SK-N-SH (cell line): ENCODE measurements around the gene TMUB1. TPM values are rescaled to one million over a fixed set of nuclear protein-coding genes. Genes with fewer than 3 reads are reported as not detected.

Experiments
- CTCF ChIA-PET: fragments of 300-600, 350-600 bp; formaldehyde crosslinking; extraction: SDS; loops from one replicate; lab custom pipeline; 2021; lab: Yijun Ruan, JAX
- POLR2A ChIA-PET: fragments of 350-600 bp; sonication (Branson Sonifier 250); formaldehyde crosslinking; extraction: SDS; loops from one replicate; lab custom pipeline; 2020; ENCODE audit warnings: antibody characterized with exemption, inconsistent platforms; lab: Yijun Ruan, JAX
- DNase-seq: peaks from one replicate; pipeline ENCODE4 v3.0.0; 2012
- H2AFZ ChIP-seq: fragments of 200-600 bp; sonication (generic); 2 replicates; pipeline ENCODE4 v1.8.1; 2016; ENCODE audit warnings: antibody characterized with exemption, mild to moderate bottlenecking, low read depth
- H3F3A ChIP-seq: fragments of 200-600 bp; sonication (generic); replicated peaks from 2 replicates; pipeline ENCODE3; 2016; ENCODE audit warnings: antibody characterized with exemption, mild to moderate bottlenecking; ENCODE audit not compliant: insufficient read depth
- H3K27ac ChIP-seq, 2 experiments: fragments of 200-500 bp in 1 of 2; fragments of 200-600 bp in 1 of 2; sonication (Bioruptor generic) in 1 of 2; sonication (generic), shearing (Covaris generic) in 1 of 2; 2 replicates each; pipeline versions ENCODE4 v1.5.1 to v1.6.1; 2014 to 2016; ENCODE audit warnings: low read depth in 2 of 2, inconsistent platforms in 1 of 2, low read length in 1 of 2, mild to moderate bottlenecking in 1 of 2, mixed read lengths in 1 of 2
- H3K27me3 ChIP-seq: fragments of 200-600 bp; sonication (generic), shearing (Covaris generic); 2 replicates; pipeline ENCODE4 v1.6.1; 2016; ENCODE audit warnings: mixed run types; ENCODE audit not compliant: insufficient read depth
- H3K36me3 ChIP-seq, 2 experiments: fragments of 200-500 bp in 1 of 2; fragments of 200-600 bp in 1 of 2; sonication (Bioruptor generic) in 1 of 2; sonication (generic) in 1 of 2; replicated peaks in 1 of 2; 2 replicates each; pipeline versions ENCODE3 to v1.5.1; 2014 to 2016; ENCODE audit warnings: low read length in 1 of 2, mild to moderate bottlenecking in 1 of 2; ENCODE audit not compliant: insufficient read depth in 2 of 2, control insufficient read depth in 1 of 2
- H3K4me1 ChIP-seq, 2 experiments: fragments of 200-500 bp in 1 of 2; fragments of 200-600 bp in 1 of 2; sonication (Bioruptor generic) in 1 of 2; sonication (generic), shearing (Covaris generic) in 1 of 2; 2 replicates each; pipeline versions ENCODE4 v1.5.1 to v1.6.1; 2014 to 2016; ENCODE audit warnings: low read depth in 1 of 2, low read length in 1 of 2, mixed run types in 1 of 2; ENCODE audit not compliant: insufficient read depth in 2 of 2, control insufficient read depth in 1 of 2
- H3K4me2 ChIP-seq: fragments of 200-600 bp; sonication (generic), shearing (Covaris generic); 2 replicates; pipeline ENCODE4 v1.6.1; 2017; ENCODE audit warnings: mixed run types
- H3K4me3 ChIP-seq, 2 experiments: fragments of 200-500 bp in 1 of 2; fragments of 200-600 bp in 1 of 2; sonication (Bioruptor generic) in 1 of 2; sonication (generic), shearing (Covaris generic) in 1 of 2; 2 replicates each; pipeline versions ENCODE4 v1.5.1 to v1.8.1; 2014 to 2016; ENCODE audit warnings: low read depth in 2 of 2, inconsistent platforms in 1 of 2, low read length in 1 of 2, mild to moderate bottlenecking in 1 of 2, mixed read lengths in 1 of 2, moderate library complexity in 1 of 2
- H3K79me2 ChIP-seq: fragments of 200-600 bp; sonication (generic); 2 replicates; pipeline ENCODE4 v1.8.1; 2017; ENCODE audit warnings: mild to moderate bottlenecking; ENCODE audit not compliant: insufficient read depth
- H3K9ac ChIP-seq: fragments of 200-600 bp; sonication (generic); 2 replicates; pipeline ENCODE4 v1.6.1; 2017; ENCODE audit warnings: mixed run types
- H3K9me2 ChIP-seq: fragments of 200-600 bp; sonication (generic); 2 replicates; pipeline ENCODE4 v1.6.1; 2017; ENCODE audit warnings: mixed run types
- H3K9me3 ChIP-seq: fragments of 200-600 bp; sonication (generic); 2 replicates; pipeline ENCODE4 v1.6.1; 2017; ENCODE audit warnings: mixed run types, mild to moderate bottlenecking, moderate library complexity
- H4K20me1 ChIP-seq: fragments of 200-600 bp; sonication (generic); 2 replicates; pipeline ENCODE4 v1.6.1; 2017; ENCODE audit warnings: mild to moderate bottlenecking, mixed run types; ENCODE audit not compliant: insufficient read depth
- CHD2 ChIP-seq: fragments of 150-350 bp; IDR thresholded peaks from 2 replicates; pipeline ENCODE4 v1.6.1; 2018; ENCODE audit warnings: low read length; ENCODE audit not compliant: partially characterized antibody
- EP300 ChIP-seq, 2 experiments: IDR thresholded peaks; 2 replicates each; pipeline versions ENCODE4 v1.4.0 to v1.6.1; 2012; ENCODE audit warnings: borderline replicate concordance in 1 of 2, low read depth in 1 of 2, low read length in 1 of 2
- EZH2phosphoT487 ChIP-seq: fragments of 200-600 bp; sonication (generic); IDR thresholded peaks from 2 replicates; pipeline ENCODE4 v1.6.1; 2017; ENCODE audit warnings: low read depth, mixed run types, mild to moderate bottlenecking, antibody characterized with exemption, moderate library complexity, borderline replicate concordance
- FOXJ3 ChIP-seq: sonication (generic); formaldehyde crosslinking; IDR thresholded peaks from 2 replicates; pipeline ENCODE4 v1.5.1; 2020; ENCODE audit warnings: mild to moderate bottlenecking, missing genetic modification reagents
- IRF3 ChIP-seq: fragments of 150-350 bp; IDR thresholded peaks from 2 replicates; pipeline ENCODE4 v1.6.1; 2016; ENCODE audit warnings: mild to moderate bottlenecking, low read depth, low read length
- JUND ChIP-seq: IDR thresholded peaks from 2 replicates; pipeline ENCODE4 v1.4.0; 2012
- NFIC ChIP-seq: IDR thresholded peaks from 2 replicates; pipeline ENCODE4 v1.4.0; 2012; ENCODE audit warnings: borderline replicate concordance
- NRF1 ChIP-seq: IDR thresholded peaks from 2 replicates; pipeline ENCODE4 v1.6.1; 2012; ENCODE audit warnings: low read depth, mild to moderate bottlenecking, low read length
- PBX3 ChIP-seq: IDR thresholded peaks from 2 replicates; pipeline ENCODE4; 2012
- REST ChIP-seq: IDR thresholded peaks from 2 replicates; pipeline ENCODE4 v1.6.1; 2012; ENCODE audit warnings: mild to moderate bottlenecking, low read depth, low read length, moderate library complexity
- RFX5 ChIP-seq: IDR thresholded peaks from 2 replicates; pipeline ENCODE4 v1.6.1; 2012; ENCODE audit warnings: mild to moderate bottlenecking, improper control_type of control experiment, low read length
- RXRA ChIP-seq: IDR thresholded peaks from 2 replicates; pipeline ENCODE4 v1.4.0; 2012; ENCODE audit warnings: low read depth, mild to moderate bottlenecking, borderline replicate concordance
- TCF12 ChIP-seq: IDR thresholded peaks from 2 replicates; pipeline ENCODE4 v1.4.0; 2012
- TEAD4 ChIP-seq: IDR thresholded peaks from 2 replicates; pipeline ENCODE4 v1.4.0; 2012; ENCODE audit warnings: mild to moderate bottlenecking, borderline replicate concordance; ENCODE audit not compliant: insufficient read depth
- YY1 ChIP-seq: IDR thresholded peaks from 2 replicates; pipeline ENCODE4 v1.4.0; 2012; ENCODE audit warnings: low read depth, mild to moderate bottlenecking
- ZBTB33 ChIP-seq: IDR thresholded peaks from 2 replicates; pipeline ENCODE4 v1.4.0; 2012; ENCODE audit warnings: low read depth, borderline replicate concordance
- WGBS: methylation state at CpG from one replicate; pipeline ENCODE4 v1.1.6; 2017; ENCODE audit warnings: low lambda C conversion rate; 5-methylcytosine and 5-hydroxymethylcytosine counted together
- polyA plus RNA-seq, 3 experiments: library from polyadenylated mRNA; depleted of rRNA; stranded (reverse); fragments of >200 nt; gene quantifications; 2 replicates each; pipeline ENCODE4 v1.2.3, GENCODE V29; 2012
- TF ChIP-seq, protein P1 (sequence below): IDR thresholded peaks from 2 replicates; pipeline ENCODE4 v1.4.0; 2012; ENCODE audit warnings: low read depth, borderline replicate concordance

The TMUB1 gene
- polyA plus RNA-seq, 1 of the 3 experiments (the other 2 are of a cell fraction): 60.6 TPM

- Histone ChIP-seq H3K79me2 (peaks cover 34% of the 10 kb centered on the region), H3K9me2 (no peaks in the 10 kb centered on the region), H3K27me3 (no peaks in the 10 kb centered on the region), H3K4me2 (no peak overlapping the region), H3K9ac (no peak overlapping the region), H3K9me3 (no peaks in the 10 kb centered on the region), H3K36me3 (peaks cover 39 to 72% of the 10 kb centered on the region in 2 experiments), H3F3A (peaks cover 48% of the 10 kb centered on the region), H3K4me3 (no peak overlapping the region), H3K4me1 (peaks cover 12 to 17% of the 10 kb centered on the region in 2 experiments), H4K20me1 (no peaks in the 10 kb centered on the region; the same call in 1 of the 2 replicates), H2AFZ (no peak overlapping the region), H3K27ac (no peak overlapping the region)
- CTCF ChIA-PET: interaction anchor here (0.6 to 21.3 kb wide), 14 partner anchors 8 to 679 kb away, joined by 3 to 474 read pairs (median 4); partner anchors contain the start of genes CDK5, GBX1 and SLC4A2
- POLR2A ChIA-PET: interaction anchor here (1.3 to 1.5 kb wide), 3 partner anchors 8 to 48 kb away, joined by 3 to 5 read pairs (median 4); partner anchors contain the start of gene ABCB8
- TF ChIP-seq TCF12 (no peak), REST (no peak), NFIC (no peak), EP300 (IDR thresholded peaks at IDR 0.05; ENCODE audit: borderline replicate concordance in 1 of 2, low read depth in 1 of 2, low read length in 1 of 2) (no peak), JUND (no peak), FOXJ3 (CRISPR knock-in tag) (no peak), EZH2phosphoT487 (no peak), TEAD4 (no peak), ZBTB33 (no peak), RXRA (no peak), PBX3 (no peak), CHD2 (no peak), IRF3 (no peak), YY1 (no peak), NRF1 (no peak), RFX5 (no peak)
- TF ChIP-seq, protein P1, sequence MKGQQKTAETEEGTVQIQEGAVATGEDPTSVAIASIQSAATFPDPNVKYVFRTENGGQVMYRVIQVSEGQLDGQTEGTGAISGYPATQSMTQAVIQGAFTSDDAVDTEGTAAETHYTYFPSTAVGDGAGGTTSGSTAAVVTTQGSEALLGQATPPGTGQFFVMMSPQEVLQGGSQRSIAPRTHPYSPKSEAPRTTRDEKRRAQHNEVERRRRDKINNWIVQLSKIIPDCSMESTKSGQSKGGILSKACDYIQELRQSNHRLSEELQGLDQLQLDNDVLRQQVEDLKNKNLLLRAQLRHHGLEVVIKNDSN: no peak
- no peak for DNase-seq
- WGBS: 96% methylated on average over 22 of the region's 22 CpGs
Measured at GRCh38 chr7:151075978-151076426, 7.3 kb downstream of the TMUB1 start.
